ENCODE results near the gene APPL2.
A peak's percentile ranks its signal among the peaks of the same experiment; 100 is the strongest.

APPL2 gene

GRCh38 chr12:105205322-105206048, 30.5 kb downstream of the APPL2 start:
- Histone ChIP-seq H3K27ac (no peak overlapping the region), H3K36me3 (replicated peaks) (peaks cover 30% of the 10 kb centered on the region), H3K4me3 (ENCODE audit: low read depth, low read length) (no peak overlapping the region), H3K27me3 (replicated peaks) (no peaks in the 10 kb centered on the region)
- in situ Hi-C loops (cut with HindIII; ENCODE audit: low pct_ligation_motif_present, low sequenced_read_pairs): no loop called here
- no peak for DNase-seq
- TF ChIP-seq, protein P1, sequence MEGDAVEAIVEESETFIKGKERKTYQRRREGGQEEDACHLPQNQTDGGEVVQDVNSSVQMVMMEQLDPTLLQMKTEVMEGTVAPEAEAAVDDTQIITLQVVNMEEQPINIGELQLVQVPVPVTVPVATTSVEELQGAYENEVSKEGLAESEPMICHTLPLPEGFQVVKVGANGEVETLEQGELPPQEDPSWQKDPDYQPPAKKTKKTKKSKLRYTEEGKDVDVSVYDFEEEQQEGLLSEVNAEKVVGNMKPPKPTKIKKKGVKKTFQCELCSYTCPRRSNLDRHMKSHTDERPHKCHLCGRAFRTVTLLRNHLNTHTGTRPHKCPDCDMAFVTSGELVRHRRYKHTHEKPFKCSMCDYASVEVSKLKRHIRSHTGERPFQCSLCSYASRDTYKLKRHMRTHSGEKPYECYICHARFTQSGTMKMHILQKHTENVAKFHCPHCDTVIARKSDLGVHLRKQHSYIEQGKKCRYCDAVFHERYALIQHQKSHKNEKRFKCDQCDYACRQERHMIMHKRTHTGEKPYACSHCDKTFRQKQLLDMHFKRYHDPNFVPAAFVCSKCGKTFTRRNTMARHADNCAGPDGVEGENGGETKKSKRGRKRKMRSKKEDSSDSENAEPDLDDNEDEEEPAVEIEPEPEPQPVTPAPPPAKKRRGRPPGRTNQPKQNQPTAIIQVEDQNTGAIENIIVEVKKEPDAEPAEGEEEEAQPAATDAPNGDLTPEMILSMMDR (IDR thresholded peaks at IDR 0.05; ENCODE audit: low read depth, low read length, missing control alignments): no peak

- Histone ChIP-seq H3K4me3 (ENCODE audit: low read depth, low read length) (no peak overlapping the region), H3K36me3 (replicated peaks) (peaks cover 34% of the 10 kb centered on the region), H3K27ac (no peak overlapping the region), H3K27me3 (replicated peaks) (no peaks in the 10 kb centered on the region)
- peak; percentile 48 for DNase-seq
- in situ Hi-C loops (cut with HindIII; ENCODE audit: low pct_ligation_motif_present, low sequenced_read_pairs): no loop called here
- TF ChIP-seq, protein P1 (IDR thresholded peaks at IDR 0.05; ENCODE audit: low read depth, low read length, missing control alignments): no peak
Measured at GRCh38 chr12:105204916-105205315, 31.1 kb downstream of the APPL2 start.

DNA sequence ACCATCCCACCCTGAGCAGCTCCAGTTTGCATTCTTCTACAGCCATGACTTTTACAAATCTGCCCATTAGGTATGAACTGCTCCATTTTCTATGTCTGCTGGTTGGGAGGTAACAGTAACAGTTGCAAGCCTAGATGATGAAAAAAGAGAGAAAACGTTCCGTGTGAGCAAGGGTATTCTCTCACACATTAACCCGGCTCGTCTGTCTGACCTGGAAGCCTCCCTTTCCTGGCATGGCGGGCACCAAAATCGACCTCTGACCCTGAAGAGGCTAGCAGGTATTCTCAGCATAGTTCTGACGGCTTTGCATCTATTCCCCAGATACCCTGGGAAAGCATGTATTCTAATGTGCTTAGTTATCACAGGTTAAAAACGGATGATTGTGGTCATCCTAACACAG, 31.8 kb downstream of the APPL2 start:
- Histone ChIP-seq H3K36me3 (replicated peaks) (peaks cover 37% of the 10 kb centered on the region), H3K4me3 (ENCODE audit: low read depth, low read length) (no peak overlapping the region), H3K27ac (no peak overlapping the region), H3K27me3 (replicated peaks) (no peaks in the 10 kb centered on the region)
- in situ Hi-C loops (cut with HindIII; ENCODE audit: low pct_ligation_motif_present, low sequenced_read_pairs): no loop called here
- TF ChIP-seq, protein P1 (IDR thresholded peaks at IDR 0.05; ENCODE audit: low read depth, low read length, missing control alignments): no peak
- no peak for DNase-seq

DNA sequence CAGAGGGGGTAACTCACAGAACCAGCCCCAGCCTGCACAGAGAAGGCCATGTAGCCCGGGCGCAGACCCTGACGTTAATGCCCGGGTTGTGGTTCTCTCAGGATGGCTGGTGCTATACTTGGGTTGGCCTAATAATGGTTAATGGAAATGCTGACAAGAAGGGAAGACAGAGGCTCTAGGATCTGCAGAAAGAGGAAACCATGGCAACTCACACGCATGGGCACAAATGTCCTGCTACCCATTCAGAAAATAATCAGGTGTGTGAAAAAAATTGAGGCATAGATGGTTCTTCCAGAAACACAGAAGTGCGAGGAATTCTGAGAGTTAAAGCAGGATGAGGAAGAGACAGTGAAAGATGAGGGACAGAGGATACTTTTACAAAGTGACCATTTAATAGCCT, 33.8 kb downstream of the APPL2 start:
- Histone ChIP-seq H3K36me3 (replicated peaks) (peaks cover 47% of the 10 kb centered on the region), H3K27me3 (replicated peaks) (no peaks in the 10 kb centered on the region), H3K27ac (no peak overlapping the region), H3K4me3 (ENCODE audit: low read depth, low read length) (no peak overlapping the region)
- in situ Hi-C loops (cut with HindIII; ENCODE audit: low pct_ligation_motif_present, low sequenced_read_pairs): no loop called here
- TF ChIP-seq, protein P1 (IDR thresholded peaks at IDR 0.05; ENCODE audit: low read depth, low read length, missing control alignments): no peak
- no peak for DNase-seq

GRCh38 chr12:105201299-105201698, 34.7 kb downstream of the APPL2 start:
- TF ChIP-seq, protein P1 (IDR thresholded peaks at IDR 0.05; ENCODE audit: low read depth, low read length, missing control alignments): no peak
- H3K27ac ChIP-seq: no peak overlapping the region
- H3K4me3 ChIP-seq (ENCODE audit: low read depth, low read length): no peak overlapping the region
- no peak for DNase-seq
- peaks cover 47% of the 10 kb centered on the region for H3K36me3 ChIP-seq (replicated peaks)
- no peaks in the 10 kb centered on the region for H3K27me3 ChIP-seq (replicated peaks)
- in situ Hi-C loops (cut with HindIII; ENCODE audit: low pct_ligation_motif_present, low sequenced_read_pairs): no loop called here

GRCh38 chr12:105200385-105200784, 35.6 kb downstream of the APPL2 start:
- TF ChIP-seq, protein P1 (IDR thresholded peaks at IDR 0.05; ENCODE audit: low read depth, low read length, missing control alignments): no peak
- in situ Hi-C loops (cut with HindIII; ENCODE audit: low pct_ligation_motif_present, low sequenced_read_pairs): no loop called here
- H3K27ac ChIP-seq: no peak overlapping the region
- H3K36me3 ChIP-seq (replicated peaks): peaks cover 42% of the 10 kb centered on the region
- H3K27me3 ChIP-seq (replicated peaks): no peaks in the 10 kb centered on the region
- DNase-seq: no peak
- H3K4me3 ChIP-seq (ENCODE audit: low read depth, low read length): no peak overlapping the region

Measured in brain microvascular endothelial cell (primary cell).